ENCODE results near the gene MRPL48. TPM values are rescaled to one million over a fixed set of nuclear protein-coding genes. Genes with fewer than 3 reads are reported as not detected.

MRPL48 gene
- total and polyA plus RNA-seq, 2 of the 8 experiments (the other 6 are each of a cell fraction or from before 2014, with no cell fraction given): 34.9 to 59.9 TPM

- TF ChIP-seq CHD7 (IDR thresholded peaks at IDR 0.05; ENCODE audit: insufficient replicate concordance, low read length): no peak
- TF ChIP-seq BRCA1 (IDR thresholded peaks at IDR 0.05; ENCODE audit: low read depth, low read length): no peak
- TF ChIP-seq HDAC6 (IDR thresholded peaks at IDR 0.05; ENCODE audit: low read depth, low read length): no peak
- TF ChIP-seq CBX5 (IDR thresholded peaks at IDR 0.05; ENCODE audit: low read depth, low read length): no peak
- no peak for TF ChIP-seq ASH2L (IDR thresholded peaks at IDR 0.05; ENCODE audit: low read length)
- TF ChIP-seq MAX (IDR thresholded peaks at IDR 0.05): no peak
- no peak for TF ChIP-seq RFX5 (IDR thresholded peaks at IDR 0.05; ENCODE audit: borderline replicate concordance, low read depth, low read length)
- no peak for TF ChIP-seq RAD21 (IDR thresholded peaks at IDR 0.05 in 1 of 2, conservative IDR thresholded peaks at IDR 0.05 in 1 of 2; ENCODE audit: low read depth in 2 of 2, low read length in 2 of 2)
- no peak for TF ChIP-seq FOSL1 (IDR thresholded peaks at IDR 0.05; ENCODE audit: insufficient read depth, low read depth, low read length)
- TF ChIP-seq TBP (IDR thresholded peaks at IDR 0.05; ENCODE audit: low read depth, low read length): no peak
- TF ChIP-seq NRF1 (IDR thresholded peaks at IDR 0.05; ENCODE audit: low read depth, low read length): no peak
Observed at GRCh38 chr11:73797457-73797856, 9.8 kb downstream of the MRPL48 start (continued).
